Breast epithelium (tissue), 3 donors: ENCODE data around the gene KIF6.

Source experiments
- POLR2A ChIP-seq: fragments of 450-650 bp; IDR thresholded peaks from one replicate; pipeline ENCODE4 v1.6.1; 2016; ENCODE audit warnings: antibody characterized with exemption, mild to moderate bottlenecking, moderate library complexity
- POLR2AphosphoS5 ChIP-seq, 3 donors: sonication (generic); formaldehyde crosslinking; IDR thresholded peaks; one replicate each; pipeline ENCODE4 v1.6.1; 2017; ENCODE audit warnings: antibody characterized with exemption in 3 of 3
- TF ChIP-seq, protein P1 (sequence below), 3 donors: fragments of 450-650 bp; IDR thresholded peaks; one replicate each; pipeline ENCODE4 v1.5.1; 2016 to 2017; ENCODE audit warnings: antibody characterized with exemption in 3 of 3, mild to moderate bottlenecking in 3 of 3, moderate library complexity in 3 of 3

DNA sequence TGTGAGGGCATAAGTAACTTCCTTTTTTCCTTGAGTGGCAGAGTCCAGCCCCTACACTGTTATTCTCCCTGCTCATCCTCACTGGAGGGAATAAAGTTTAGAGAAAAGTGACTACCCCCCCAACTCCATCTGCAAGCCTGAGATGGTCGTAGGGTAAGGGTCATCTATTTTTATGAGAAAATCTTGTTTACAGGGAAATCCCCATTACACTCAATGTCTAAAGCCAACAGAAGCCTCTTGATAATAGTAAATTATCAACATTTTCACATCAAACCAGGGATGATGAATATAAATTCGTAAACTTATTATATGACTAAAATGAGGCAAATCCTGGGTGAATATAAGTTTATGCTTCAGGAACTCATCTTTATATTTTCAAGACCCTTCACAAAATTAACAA is 228.8 kb downstream of the KIF6 start:
- TF ChIP-seq, protein P1, sequence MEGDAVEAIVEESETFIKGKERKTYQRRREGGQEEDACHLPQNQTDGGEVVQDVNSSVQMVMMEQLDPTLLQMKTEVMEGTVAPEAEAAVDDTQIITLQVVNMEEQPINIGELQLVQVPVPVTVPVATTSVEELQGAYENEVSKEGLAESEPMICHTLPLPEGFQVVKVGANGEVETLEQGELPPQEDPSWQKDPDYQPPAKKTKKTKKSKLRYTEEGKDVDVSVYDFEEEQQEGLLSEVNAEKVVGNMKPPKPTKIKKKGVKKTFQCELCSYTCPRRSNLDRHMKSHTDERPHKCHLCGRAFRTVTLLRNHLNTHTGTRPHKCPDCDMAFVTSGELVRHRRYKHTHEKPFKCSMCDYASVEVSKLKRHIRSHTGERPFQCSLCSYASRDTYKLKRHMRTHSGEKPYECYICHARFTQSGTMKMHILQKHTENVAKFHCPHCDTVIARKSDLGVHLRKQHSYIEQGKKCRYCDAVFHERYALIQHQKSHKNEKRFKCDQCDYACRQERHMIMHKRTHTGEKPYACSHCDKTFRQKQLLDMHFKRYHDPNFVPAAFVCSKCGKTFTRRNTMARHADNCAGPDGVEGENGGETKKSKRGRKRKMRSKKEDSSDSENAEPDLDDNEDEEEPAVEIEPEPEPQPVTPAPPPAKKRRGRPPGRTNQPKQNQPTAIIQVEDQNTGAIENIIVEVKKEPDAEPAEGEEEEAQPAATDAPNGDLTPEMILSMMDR (IDR thresholded peaks at IDR 0.05): no peak
- TF ChIP-seq POLR2AphosphoS5 (IDR thresholded peaks at IDR 0.05) (no peak), POLR2A (no peak)
